Activated CD4-positive, CD25-positive, alpha-beta regulatory T cell treated with anti-CD3 and anti-CD28 coated beads, Interleukin-2, amount 50 U/mL, for 72 hours (primary cell): ENCODE data around the gene F8A3.
"Not testable (repeated sequence)": the region's sequence is repeated elsewhere in the genome, so short reads cannot be mapped to it uniquely, and the experiment has no call there.

Experiments
- DNase-seq: peaks from one replicate; pipeline ENCODE4 v3.0.0; 2021

F8A3 gene

DNA sequence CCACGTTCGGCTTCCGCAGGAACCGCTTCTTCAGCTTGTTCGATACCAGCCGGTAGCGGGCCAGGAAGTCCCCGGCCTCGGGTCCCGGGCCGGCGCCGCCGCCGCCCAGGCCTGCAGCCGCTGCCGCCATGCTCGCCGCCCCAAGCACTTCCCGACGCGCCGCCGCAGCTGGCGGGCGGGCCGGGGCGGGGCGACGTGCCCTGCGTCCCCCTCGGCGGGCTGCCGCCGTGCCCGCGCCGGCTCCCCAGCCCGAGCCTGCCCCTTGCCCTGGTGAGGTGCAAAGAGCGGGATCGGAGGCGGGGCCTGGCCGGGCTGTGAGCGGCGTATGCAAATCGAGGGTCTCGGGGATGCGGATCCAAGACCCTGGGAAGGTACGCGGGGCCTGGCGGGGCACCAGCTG is at the start of gene F8A3:
F8A3 (minus strand) TSS at position 150 of the 400 bp plus-strand sequence; CDS start at position 130, 20 bp downstream.
- DNase-seq, result not testable (repeated sequence)

DNA sequence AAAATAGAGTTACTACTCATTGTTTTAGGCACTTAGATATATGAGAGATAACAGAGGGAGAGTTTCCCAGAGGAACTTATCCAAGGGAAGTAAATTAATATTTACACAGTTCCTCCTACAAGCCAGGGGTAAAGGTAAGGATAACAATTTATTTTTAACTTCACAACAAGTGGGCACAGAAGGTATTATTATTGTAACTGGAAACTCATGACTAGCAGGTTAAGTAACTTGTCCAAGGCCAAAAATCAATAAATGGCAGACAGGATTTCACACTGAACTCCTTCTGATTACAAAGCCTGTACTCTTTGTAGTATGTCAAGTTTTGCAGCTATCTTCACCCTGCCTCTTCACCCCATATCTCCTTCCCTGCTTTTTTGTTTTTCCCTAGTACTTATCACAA is 46.9 kb upstream of the F8A3 start:
- no peak for DNase-seq

DNA sequence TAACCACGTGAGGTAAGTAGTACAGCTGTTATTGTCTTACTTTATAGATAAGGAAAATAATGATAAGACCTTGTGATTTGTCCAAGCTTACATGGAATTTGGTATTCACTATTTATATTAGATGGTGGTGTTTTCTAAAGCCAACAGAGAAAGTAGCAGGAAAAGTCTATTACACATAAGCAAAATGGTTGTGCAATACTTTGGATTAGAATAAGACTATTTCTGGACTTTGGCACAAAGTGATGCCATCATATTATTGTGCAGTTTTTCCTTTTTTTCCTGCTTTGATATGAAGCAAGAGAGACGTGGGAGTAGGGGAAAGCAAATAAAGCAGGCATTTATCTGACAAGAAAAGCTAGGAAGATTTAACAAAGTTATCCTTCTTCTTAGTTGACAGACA is 36.7 kb upstream of the F8A3 start:
- not testable (repeated sequence) for DNase-seq

DNA sequence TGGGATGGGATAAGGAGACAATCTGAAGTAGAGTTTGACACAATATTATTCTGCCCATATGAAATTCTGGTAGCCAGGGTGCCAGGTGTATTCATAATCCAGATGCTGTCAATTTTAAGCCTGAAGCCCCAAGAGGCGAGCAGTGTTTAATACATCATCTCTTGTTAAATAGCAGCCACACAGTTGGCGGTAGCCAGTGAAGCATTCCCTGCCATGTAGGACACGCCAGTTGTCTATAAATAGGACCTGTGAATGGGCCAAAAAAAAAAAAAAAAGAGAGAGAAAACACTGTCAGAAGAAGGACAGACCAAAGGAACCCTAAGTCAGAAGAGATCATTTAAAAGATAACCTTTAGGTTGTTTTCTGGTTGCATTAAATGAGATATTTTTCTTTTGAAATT is 33.0 kb upstream of the F8A3 start:
- not testable (repeated sequence) for DNase-seq

DNA sequence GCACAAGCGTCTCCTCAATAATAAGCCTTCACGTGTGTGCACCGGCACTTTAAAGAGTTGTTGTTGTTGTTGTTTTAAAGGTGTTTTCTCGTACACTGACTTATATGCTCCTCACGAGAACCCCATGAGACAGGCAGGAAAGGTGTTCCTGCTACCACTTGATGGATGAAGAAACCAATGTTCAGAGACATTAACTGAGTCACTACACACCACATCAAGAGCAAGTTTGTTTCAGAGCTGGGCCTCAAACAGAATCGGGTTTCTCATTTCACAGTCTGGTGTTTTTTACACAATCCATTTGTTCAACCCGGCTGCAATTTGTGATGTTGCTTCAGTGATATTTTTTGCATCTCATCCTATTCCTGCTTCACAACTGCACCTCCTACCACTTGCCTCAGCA is 18.7 kb upstream of the F8A3 start:
- not testable (repeated sequence) for DNase-seq

DNA sequence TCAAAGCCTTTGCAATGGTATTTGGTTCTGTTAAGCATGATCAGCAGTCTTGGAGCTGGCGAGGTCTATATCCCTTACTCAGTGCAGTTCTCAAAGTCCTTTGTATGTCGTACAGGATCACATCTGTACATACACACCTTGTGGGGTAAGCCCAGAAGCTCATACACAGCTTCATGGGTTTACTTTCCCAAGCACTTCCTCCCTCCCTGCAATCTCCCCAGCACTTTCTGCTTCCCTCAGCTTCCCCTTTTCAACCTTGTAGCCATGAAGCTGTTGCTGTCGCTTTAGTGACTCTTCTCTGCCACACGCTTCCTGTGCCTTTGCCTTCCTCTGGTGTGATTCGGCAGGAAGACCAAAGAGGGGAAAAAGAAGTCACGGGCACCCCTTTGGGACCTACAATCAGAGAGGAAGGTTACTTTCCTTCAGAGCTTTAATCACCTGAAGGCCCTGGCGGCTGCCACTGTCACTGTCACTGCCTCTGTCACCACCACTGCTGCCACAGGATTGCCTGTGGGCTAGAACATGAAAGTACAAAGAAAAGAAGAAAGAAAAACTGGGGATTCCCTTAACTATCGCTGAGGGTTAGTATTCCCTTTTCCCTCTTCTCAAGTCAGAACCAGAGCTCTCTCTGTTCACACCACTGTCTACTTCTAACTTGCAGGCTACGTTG is 8.0 kb upstream of the F8A3 start:
- not testable (repeated sequence) for DNase-seq

DNA sequence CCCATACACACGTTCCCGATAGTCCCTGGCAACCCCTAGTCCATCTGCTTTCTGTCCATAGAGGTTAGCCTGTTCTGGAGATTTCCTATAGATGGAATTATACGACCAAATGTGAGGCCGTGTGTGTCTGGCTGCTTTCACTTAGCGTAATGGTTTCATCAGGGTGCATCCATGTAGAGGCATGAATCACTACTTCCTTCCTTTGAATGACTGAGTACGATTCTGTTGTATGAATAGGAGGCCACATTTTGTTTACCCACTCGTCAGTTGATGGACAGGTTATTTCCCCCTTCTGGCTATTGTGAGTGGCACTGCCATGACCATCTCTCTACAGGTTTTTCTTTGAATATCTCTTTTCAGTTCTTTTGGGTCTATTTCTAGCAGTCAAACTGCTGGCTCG is 2.1 kb upstream of the F8A3 start:
- not testable (repeated sequence) for DNase-seq

DNA sequence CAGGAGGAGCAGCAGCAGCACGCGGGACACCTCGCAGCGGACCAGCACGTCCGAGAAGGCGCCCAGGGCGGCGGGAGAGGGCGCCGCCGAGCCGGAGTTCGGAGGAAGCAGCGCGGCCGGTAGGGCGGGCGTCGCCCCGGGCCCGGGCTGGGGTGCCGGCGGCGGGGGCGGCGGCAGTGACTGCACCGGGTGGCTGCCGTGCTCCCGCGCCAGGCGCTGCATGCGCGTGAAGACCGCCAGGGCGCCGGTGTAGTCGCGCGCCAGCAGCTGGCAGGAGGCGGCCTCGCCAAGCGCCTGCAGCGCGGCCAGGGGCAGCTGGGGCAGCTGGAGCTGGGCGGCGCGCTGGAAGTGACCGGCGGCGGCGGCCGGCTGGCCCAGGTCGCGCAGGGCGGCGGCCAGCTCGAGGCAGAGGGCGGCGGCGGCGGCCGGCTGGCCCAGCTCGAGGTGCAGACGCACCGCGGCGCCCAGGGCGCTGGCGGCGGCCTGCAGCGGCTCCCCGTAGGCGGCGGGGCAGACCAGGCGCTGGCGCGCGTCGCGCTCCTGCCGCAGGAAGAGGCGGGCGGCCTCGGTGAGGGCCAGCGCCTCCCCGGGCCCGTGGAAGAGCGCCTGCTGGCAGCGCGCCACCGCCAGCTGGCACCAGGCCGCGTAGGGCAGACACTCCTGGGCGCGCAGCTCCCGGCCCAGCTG is 516 bp downstream of the F8A3 start:
- DNase-seq, result not testable (repeated sequence)

DNA sequence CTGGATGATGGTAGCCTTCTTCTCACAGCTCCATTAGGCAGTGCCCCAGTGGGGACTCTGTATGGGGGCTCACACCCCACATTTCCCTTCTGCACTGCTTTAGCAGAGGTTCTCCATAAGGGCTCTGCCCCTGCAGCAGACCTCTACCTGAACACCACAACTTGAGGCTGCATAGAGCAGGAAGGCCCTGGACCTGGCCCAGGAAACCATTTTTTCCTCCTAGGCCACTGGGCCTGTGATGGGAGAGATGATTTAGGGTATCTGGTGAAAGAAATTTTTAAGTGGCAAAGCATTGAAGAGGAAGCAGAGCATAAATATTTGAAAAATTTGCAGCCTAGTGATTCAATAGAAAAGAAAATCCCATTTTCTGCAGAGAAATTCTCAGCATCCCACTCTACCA is 17.3 kb downstream of the F8A3 start:
- no peak for DNase-seq

DNA sequence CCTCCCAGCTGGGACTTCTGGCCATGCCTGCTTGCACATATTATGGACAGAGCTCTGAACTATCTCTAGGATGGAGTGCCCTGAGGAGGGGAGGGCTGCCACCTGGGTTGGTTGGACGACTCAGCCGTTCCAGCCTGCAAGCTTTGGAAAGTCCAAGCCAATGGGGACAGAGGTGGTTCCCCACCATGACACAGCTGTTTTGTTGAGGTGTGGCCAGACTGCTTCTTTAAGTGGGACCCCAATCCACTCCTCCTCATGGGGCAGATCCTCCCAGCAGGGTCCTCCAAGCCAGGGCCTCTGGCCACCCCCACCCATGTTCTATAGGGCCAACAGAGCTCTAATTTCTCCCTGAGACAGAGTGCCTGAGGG is 22.7 kb downstream of the F8A3 start:
- DNase-seq, result no peak

DNA sequence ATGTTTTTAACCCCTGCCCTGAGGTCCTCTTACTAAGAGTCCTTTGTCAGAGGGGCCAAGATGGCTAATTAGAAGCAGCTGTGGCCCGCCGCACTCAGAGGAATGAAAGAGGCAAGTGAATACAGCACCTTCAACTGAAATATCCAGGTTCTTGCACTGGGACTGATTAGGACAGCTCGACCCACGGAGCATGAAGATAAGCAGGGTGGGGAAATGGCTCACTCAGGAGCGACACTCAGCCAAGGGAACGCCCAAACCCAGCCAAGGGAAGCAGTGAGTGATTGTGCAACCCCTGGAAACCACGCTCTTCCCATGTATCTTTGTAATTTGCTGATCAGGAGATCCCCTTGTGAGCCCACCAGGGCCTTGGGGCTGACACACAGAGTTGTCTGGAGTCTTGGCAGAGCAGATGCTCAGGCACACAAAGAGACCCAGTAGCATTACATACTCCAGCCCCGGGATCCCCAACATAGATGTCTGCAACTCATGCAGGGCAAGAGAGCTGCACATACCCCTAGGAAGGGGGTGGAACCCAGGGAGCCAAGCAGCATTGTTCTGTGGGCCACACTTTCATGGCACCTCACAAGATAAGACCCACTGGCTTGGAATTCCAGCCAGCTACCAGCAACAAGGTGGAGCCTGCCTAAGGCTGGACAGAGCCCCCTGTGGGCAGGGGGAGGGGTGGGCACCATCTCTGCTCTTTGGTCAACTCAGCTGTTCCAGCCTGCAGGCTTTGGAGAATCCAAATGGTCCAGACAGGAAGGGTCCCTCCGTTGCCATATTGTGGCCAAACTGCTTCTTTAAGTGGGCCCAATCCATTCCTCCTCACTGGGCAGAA is 23.3 kb downstream of the F8A3 start:
- no peak for DNase-seq

DNA sequence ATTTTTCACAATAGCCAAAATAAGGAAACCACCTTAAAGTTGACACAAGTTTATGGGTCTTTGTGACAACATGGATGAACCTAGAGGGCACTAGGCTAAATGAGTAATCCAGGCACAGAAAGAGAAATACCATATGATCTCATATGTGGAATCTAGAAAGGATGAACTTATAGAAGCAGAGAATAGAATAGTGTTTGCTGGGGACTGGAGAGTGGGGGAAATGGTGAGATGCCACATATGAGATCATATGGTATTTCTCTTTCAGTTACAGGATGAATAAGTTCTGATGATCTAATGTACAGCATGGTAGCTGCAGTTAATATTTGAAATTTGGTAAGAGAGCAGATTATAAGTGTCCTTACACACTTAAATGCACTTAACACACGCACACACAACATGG is 40.7 kb downstream of the F8A3 start:
- DNase-seq, result no peak
